GM21723 (cell line): Measurements from ENCODE around the gene ERVW-1.

Experiments used
- ATAC-seq: cut with Tn5 transposase; IDR thresholded peaks from one replicate; pipeline ENCODE4 v1.9.1; 2021; ENCODE audit warnings: mild to moderate bottlenecking, moderate library complexity; ENCODE audit not compliant: unreplicated experiment

The ERVW-1 gene

DNA sequence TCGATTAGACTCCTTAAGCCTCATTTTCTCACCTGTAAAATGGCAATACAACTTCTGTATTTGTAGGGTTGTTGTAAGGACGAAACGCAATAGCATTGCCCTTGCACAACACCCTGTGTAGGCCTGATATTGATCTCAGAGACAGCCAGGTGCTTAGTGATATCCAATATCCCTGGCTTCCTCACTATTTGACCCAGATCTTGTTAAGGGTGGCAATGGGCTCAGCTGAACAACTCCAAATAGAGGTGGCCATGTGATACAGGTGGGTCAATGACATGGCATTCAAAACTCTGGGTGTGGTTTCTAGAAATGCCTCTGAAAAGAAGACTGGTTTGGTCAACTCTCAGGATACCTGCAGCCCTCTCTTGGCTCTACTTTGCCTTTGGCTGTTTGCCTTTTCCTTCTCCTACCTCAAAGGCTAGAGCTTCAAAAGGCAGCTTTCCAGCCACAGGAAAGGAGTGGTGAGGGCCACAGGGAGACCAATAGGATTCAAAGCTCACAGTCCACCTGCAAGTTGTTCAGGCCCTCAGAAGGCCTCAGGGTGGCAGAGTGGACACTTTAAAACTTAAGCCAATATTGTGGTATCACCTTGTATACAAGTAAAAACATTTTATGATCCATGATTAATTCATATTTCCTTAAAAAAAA, 45.3 kb downstream of the ERVW-1 start:
- ATAC-seq = no peak

- no peak for ATAC-seq
These were observed 50.6 kb downstream of the ERVW-1 start for GRCh38 chr7:92427193-92427592.

DNA sequence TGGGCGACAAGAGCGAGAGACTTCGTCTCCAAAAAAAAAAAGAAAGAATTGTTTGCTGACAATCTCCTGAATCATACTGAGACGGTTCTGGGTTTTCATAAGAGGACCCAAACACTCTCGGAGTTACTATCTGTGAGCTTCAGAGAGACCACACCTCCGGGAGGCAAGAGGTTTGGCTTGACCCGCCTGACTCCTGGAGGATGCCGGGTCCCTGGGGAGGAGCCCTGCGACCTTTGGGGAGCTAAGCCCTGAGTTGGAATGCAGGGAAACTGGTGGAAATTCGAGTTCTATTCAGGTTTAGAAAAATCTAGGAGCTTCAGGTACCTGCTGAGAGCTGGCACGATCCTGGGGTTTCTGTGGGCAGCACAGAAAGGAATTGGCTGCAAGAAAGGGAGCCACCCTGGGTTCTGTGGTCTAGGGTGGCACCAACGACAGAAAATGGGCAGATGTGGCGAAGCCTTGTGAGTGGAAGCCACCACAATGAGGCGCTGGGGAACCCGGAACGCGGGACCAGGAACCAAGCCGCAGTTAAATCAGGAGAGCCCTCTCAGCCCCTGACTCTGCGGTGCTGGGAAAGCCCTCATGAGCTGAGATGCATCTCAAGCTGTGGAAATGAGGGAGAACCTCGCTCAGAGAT, 52.3 kb downstream of the ERVW-1 start:
- no peak for ATAC-seq

GRCh38 chr7:92423710-92424131, 54.0 kb downstream of the ERVW-1 start:
- no peak for ATAC-seq

DNA sequence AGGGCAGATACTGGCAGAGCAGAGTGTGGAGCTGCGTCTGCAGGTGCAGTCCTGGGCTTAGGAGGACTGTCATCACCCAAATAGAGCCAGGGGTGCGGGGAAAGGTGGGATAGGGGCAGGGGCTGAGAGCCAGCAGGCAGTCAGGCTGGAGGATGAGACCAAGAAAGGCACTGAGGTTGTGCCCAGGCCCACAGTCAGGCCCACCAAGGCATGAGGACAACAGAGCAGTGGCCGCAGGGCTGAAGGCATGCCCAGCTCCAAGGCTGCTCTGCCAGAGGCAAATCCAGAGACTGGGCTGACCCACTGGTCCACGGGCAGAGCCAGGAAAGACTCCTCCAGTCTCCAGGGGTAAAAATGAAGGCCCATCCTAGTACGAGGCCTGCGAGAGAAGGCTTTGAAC, 54.8 kb downstream of the ERVW-1 start:
- ATAC-seq = no peak

DNA sequence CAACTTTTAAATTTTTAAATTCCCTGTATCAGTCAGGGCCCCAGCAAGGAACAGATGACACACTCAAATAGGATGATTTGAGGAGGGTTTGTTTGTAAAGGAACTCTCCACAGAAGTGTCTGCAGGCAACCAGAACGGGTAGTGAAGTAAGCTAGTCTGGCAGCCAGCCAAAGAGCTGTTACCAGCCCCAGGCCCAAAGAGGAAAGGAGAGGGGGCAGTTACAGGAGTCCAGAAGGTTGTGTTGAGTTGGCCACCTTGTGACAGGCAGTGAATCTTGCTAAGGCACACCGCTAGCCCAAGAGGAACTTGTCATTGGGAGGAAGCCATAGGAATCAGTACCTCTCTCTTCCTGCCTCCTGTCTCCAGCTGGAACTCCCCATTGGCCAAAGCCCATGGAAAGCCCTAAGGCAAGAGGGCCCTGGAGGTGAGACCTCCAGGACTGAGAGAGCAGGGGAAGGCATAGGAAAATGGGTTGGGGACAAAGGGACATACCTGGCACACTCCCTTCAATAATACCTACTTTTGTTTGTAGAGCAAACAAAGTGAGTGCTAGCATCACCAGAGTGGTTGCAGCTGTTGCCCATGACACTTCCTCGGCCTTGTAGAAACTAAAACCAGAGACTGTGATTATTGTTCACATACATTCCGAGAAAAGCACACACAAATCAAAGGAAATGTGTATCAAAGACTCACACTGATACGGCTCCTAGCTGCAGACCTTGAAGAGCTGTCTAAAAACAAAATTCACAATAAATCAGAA, 55.9 kb downstream of the ERVW-1 start:
- no peak for ATAC-seq
